ENCODE data around the gene CEACAM21.

DNA sequence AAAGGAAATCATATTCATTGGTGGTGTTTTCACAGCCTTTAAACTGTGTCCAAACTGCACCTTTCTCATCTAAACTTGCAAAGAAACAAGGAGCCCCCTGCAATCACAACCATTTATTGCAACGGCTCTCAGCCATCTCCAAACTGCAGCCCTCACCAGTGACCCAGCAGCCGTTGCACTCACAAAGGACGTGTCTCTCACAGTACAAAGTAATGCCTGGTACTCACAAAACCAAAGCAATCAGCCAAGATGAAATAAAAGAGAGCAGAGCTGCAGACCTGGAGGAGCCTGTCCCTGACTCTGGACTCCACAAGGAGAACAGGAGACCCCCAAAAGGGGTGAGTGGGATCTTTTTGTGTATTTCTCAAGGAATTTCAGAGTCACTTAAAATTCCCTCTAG lies 20.2 kb upstream of the CEACAM21 start:
- TF ChIP-seq CTCF (IDR thresholded peaks at IDR 0.05 in 2 of 3, conservative IDR thresholded peaks at IDR 0.05 in 1 of 3; ENCODE audit: borderline replicate concordance in 1 of 3, insufficient read depth in 1 of 3, low read depth in 2 of 3, low read length in 2 of 3) (no peak), EZH2 (IDR thresholded peaks at IDR 0.05) (no peak), RAD21 (IDR thresholded peaks at IDR 0.05; ENCODE audit: low read depth) (no peak), TCF7L2 (IDR thresholded peaks at IDR 0.05; ENCODE audit: borderline replicate concordance, extremely low read depth, insufficient read depth, insufficient read length) (no peak), POLR2A (IDR thresholded peaks at IDR 0.05; ENCODE audit: borderline replicate concordance, extremely low read depth, insufficient read depth, insufficient read length) (no peak), JUND (IDR thresholded peaks at IDR 0.05) (no peak), YY1 (IDR thresholded peaks at IDR 0.05; ENCODE audit: extremely low read depth, insufficient replicate concordance, low read depth, low read length) (no peak), CBX3 (IDR thresholded peaks at IDR 0.05; ENCODE audit: low read depth) (no peak), EZH2phosphoT487 (IDR thresholded peaks at IDR 0.05; ENCODE audit: borderline replicate concordance) (no peak), POLR2AphosphoS5 (IDR thresholded peaks at IDR 0.05; ENCODE audit: low read depth, low read length) (no peak), EGR1 (IDR thresholded peaks at IDR 0.05; ENCODE audit: low read depth) (no peak)
- TF ChIP-seq, protein P1, sequence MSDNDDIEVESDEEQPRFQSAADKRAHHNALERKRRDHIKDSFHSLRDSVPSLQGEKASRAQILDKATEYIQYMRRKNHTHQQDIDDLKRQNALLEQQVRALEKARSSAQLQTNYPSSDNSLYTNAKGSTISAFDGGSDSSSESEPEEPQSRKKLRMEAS (IDR thresholded peaks at IDR 0.05): no peak
